Measurements from ENCODE around the gene KCNJ9.

KCNJ9 gene

DNA sequence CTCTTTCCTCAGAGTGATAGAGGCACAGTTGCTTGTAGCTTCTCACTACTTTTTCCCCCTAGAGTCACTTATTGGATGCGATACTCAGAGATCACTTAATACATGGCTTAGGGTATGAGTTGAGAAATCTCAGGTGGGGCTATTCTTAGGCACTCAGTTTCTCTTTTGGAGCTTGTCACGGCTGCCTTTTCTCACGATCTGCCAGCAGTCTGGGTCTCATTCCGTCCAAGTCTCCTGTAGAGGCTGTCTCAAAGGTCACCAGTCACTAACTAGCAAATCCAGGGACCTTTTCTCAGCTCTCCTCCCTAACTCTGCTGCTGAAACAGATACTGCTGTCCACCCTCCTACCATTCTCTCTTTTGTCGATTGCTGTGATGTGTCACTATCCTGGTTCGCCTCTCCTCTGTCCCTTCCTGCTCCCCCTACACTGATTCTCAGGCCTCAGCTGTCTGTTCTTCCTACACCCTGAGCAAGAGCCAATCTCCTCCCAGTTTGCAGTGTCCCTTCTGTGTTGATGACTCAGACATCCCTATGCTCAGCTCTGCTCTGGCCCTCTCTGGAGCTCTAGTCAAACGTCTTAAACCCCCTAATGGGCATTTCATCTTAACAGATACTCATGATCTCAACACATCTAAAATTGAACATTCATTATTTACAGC is 46.7 kb downstream of the KCNJ9 start:
- DNase-seq = no peak

DNA sequence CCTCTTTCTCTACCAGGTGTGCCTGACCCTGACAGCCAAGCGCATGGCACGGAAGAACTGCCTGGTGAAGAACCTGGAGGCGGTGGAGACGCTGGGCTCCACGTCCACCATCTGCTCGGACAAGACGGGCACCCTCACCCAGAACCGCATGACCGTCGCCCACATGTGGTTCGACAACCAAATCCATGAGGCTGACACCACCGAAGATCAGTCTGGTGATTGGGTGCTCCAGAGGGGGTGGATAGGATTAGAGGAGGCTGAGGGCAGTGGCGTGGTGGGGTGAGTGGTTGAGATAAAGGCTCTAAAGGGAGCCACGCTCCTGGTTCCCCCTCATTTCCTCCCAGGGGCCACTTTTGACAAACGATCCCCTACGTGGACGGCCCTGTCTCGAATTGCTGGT is 47.3 kb downstream of the KCNJ9 start:
- DNase-seq = no peak

DNA sequence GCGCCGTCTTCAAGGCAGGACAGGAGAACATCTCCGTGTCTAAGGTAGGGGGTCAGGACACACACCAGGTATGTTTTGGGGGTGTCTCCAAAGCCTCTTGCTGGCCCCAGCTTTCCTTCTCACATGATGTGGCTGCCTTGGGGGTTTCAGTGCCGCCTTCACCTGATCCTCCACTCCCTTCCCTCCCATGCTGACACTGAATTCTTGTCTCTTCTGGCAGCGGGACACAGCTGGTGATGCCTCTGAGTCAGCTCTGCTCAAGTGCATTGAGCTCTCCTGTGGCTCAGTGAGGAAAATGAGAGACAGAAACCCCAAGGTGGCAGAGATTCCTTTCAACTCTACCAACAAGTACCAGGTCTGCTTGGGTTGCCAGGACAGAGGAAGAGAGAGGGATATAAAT is 47.7 kb downstream of the KCNJ9 start:
- DNase-seq = no peak

DNA sequence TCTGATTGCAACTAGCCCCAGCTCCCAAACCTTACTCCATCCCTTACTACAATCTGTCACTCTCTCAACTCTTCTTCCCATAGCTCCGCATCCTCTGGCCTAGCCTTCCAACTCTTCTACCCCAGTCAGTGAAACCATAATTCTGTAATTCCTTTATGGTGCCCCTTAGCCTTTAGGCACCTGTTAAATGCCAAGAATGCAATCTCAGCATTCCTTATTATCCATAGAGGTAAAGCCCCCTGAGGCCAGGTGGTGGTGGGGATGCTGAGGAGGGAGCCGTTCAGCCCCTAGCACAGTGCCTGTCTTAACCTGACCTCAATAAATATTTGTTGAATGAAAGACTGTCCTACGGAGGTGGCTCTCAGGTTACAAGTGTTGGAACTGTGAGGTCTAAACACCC is 48.2 kb downstream of the KCNJ9 start:
- no peak for DNase-seq

DNA sequence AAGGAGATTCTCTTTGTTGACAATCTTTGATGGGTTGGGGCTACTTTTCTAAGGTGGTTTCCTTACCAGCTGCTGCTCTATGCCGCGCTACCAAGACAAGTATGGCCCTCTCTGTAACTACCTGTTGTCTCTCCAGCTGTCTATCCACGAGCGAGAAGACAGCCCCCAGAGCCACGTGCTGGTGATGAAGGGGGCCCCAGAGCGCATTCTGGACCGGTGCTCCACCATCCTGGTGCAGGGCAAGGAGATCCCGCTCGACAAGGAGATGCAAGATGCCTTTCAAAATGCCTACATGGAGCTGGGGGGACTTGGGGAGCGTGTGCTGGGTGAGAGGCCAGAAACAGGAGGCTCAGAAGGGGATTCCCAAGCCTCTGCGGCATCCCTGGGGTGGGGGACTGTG is 48.6 kb downstream of the KCNJ9 start:
- DNase-seq = no peak

DNA sequence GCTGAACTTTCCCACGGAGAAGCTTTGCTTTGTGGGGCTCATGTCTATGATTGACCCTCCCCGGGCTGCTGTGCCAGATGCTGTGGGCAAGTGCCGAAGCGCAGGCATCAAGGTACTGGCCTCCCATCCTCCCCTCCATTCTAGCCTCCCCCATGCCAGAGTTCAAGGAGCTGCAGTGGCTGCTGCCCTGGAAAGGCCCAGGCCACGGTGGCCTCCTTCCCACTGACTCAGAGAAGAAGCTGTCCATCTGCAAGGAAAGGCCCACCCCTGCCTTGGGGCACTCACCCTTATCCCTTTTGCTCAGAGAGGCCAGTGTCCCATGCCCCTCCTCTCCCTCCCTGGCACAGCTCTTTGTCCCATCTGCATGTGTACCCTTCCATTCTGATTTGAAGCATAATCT is 49.1 kb downstream of the KCNJ9 start:
- DNase-seq = no peak

DNA sequence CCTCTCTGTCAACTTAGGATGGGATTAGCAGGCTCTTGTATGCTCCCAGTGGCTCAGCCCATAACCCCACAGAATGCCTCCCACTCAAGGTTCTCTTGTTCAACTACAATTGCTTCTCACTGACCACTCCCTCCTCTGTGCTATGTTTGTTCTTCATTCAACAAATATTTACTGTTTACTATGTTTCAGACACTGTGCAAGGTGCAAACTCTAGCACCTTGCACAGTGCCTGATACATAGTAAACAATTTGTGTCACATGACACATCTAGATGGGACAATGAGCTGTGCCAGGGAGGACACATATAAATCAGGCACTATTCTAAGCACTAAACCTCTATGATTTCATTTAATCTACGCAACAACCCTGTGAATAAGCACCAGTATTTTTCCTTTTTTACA is 49.6 kb downstream of the KCNJ9 start:
- DNase-seq = no peak

DNA sequence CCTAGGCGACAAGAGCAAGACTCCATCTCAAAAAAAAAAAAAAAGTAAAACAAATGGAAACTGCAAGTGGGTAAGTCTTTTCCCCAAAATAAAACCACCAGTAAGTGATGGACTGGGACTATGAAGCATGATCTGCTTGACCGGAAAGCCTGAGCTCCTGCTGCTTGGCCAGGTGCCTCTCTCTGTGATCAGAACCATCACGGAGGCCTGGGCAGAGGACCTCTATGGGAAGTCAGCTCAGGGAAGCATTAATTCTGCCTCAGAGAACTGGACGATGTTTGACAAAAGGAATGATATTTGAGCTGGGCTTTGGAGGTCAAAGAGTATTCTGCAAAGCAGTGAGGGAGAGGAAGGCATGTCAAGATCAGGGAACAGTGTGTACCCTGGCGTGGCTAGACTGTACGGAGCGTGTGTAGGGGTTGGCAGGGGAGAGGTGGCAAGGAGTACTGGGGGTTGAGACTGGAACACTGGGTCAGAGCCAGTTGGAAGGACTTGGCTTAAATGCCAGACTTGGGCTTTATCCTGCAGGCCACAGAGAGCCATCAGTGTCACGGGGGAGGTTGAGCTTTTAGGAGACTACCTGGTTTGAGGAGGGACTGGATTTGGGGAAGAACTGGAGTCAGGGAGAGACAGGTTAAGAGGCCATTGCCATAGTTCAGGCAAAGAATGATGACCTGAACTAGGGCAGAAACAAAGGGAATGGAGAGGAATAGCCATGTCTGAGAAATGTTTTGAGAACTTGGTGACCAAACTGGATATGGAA is 50.6 kb downstream of the KCNJ9 start:
- no peak for DNase-seq

DNA sequence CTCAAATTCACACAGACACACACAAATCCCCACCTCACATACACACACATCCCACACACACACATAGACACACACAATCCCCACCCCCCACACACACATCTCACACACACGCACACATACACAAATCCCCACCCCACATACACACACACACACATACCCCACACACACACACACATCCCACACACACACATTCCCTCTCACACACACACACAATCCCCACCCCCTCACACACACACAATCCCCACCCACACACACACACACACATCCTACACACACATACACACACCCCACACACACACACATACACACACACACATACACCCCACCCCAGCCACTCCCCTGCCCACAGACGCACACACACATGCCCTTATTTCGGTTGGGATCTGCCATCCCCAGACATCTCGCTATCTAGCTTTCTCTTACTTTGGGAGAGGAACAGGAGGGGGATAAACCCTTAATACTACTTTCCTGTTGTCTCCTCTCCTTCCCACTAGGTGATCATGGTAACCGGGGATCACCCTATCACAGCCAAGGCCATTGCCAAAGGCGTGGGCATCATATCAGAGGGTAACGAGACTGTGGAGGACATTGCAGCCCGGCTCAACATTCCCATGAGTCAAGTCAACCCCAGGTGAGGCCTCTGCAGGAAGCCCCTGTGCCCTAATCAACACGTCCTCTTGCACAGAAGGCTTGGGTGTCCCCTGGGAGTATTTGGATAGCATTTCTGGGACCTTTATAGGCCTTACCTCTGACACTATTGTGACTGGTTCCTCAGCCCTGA is 52.8 kb downstream of the KCNJ9 start:
- DNase-seq = no peak

DNA sequence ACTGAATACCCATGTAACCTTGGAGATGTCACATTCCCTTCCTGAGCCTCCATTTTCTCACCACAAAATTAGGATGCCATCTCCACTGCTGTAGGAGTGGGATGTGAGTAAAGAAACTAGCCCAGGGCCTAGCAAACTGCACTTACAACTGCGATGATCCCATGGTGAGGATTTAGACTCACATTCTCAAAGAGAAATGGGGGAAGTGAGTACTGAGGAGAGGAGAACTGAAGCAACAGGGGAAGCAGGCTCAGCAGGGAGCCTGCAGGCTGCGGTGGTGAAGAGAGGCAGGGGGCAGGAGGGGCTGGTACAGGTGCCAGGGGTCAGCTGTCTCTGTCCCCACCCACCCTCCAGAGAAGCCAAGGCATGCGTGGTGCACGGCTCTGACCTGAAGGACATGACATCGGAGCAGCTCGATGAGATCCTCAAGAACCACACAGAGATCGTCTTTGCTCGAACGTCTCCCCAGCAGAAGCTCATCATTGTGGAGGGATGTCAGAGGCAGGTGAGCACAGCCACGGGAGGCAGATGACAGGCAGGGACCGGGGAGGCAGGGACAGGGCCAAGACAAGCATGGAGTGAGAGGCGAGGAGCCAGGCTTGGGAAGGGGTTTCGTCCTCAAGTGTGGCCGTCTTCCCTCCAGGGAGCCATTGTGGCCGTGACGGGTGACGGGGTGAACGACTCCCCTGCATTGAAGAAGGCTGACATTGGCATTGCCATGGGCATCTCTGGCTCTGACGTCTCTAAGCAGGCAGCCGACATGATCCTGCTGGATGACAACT is 53.6 kb downstream of the KCNJ9 start:
- no peak for DNase-seq

DNA sequence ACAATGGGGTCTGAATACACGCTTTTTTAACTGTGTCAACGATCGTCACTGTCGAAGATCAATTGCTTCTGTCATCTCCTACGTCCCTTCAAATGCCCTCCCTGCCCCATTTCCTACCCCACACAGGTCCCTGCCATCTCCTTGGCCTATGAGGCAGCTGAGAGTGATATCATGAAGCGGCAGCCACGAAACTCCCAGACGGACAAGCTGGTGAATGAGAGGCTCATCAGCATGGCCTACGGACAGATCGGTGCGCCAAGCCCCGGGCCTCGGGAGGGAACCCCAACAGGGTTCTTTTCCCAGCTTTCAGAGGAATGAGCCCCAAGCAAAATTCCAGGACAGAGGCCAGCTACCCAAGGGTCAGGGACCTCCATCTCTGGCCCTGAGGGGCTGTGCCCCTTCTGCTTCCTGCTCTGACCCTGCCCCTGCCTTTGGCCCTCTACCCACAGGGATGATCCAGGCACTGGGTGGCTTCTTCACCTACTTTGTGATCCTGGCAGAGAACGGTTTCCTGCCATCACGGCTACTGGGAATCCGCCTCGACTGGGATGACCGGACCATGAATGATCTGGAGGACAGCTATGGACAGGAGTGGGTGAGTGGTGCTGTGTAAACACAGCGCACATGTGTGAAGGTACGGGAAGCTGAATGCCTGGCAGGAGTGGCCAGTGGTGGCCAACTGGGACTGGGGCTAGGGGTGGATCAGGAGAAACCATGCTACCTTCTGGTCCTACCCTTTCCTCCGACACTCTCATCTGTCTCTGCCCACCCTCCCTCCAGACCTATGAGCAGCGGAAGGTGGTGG is 55.0 kb downstream of the KCNJ9 start:
- no peak for DNase-seq

DNA sequence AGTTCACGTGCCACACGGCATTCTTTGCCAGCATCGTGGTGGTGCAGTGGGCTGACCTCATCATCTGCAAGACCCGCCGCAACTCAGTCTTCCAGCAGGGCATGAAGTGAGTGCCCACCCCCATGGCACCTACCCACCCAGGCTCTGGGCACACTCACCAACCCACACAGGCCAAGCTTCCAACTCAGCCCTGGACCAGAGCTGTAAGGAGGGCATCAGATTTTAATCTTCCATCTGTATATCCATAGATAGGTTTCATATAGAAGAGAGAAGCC is 55.5 kb downstream of the KCNJ9 start:
- DNase-seq = no peak

DNA sequence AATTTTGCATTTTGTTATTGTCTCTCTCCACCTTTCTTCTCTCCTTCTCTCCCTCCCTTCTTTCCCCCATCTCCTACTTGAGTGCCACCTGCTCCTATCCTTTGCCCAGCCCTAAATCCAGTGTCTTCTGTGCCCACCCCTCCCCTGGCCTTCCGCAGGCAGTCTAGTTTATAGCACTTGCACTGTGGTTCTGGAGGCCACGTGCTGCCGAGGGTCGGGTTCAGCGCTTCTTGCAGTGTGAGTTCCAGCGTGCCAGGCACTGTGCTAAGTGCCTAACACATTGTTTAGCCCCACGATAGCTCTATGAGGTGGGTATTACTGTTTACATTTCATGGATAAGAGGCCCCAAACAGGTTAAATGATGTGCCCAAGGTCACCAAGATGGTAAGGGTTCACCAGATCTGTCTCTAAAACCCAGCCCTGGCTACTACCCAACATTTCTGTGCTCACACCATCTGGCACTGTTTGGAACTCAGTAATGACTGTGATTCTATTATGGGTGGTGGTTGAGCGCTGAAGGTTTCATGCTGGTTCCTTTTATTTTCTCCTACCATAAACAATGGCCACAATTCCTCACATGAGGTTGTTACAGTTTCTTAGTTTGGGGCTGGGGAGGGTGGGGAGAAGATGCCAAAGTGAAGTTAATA is 56.0 kb downstream of the KCNJ9 start:
- peak; percentile 96 for DNase-seq

DNA sequence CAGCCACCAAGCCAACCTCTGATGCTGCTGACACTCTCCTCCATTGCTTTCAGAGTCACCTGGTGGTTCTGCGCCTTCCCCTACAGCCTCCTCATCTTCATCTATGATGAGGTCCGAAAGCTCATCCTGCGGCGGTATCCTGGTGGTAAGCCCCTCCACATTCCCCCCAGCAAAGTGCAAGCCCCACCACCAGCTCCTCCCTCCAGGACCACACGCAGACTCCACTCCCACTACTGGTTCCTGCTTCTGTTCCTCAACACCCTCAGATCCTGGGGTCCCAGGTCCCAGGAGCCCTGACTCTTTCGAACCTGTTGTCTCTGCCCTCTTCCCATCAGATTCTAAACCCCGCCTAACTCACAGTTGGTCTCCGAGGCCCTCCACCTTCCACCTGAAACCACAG is 58.5 kb downstream of the KCNJ9 start:
- no peak for DNase-seq
